Measurements from ENCODE around the gene MACROH2A1. TPM values are rescaled to one million over a fixed set of nuclear protein-coding genes. Genes with fewer than 3 reads are reported as not detected.

Gene MACROH2A1
- total and polyA plus RNA-seq, 2 experiments from 2014 or later, result 115 to 125 TPM

DNA sequence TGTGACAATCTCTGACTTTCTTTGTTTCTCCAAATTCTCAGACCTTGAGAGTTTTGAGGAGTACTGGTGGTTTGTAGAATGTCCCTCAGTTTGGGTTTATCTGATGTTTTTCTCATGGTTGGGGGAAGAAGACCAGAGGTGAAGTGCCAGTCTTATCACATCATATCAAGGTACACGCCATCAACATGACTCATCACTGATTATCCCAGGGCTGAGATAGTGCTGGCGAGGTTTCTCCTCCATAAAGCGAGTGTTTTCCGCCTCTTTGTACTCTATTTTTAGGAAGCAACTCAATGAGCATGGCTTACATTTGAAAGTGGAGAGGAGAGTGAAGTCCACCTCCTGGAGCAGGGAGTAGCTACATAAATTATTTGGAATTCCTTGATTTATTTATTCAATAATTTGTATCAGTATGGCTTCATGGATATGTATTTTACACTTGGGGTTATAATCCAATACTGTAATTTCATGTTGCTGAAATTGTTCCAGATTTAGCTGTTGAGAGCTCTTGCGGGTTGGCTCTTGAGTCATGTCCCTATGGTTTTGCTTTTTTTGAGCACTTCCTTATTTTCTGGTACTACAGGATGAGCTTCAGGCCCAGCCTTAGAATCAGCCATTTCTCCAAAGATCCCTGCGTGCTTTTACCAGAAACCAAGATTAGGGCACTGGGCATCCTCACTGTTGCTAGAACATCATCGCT is 24.3 kb upstream of the MACROH2A1 start:
- Histone ChIP-seq H3F3A (ENCODE audit: insufficient read depth) (no peaks in the 10 kb centered on the region), H2AFZ (no peak overlapping the region), H3K4me2 (ENCODE audit: unreplicated experiment) (no peak overlapping the region), H4K20me1 (ENCODE audit: insufficient read depth) (no peaks in the 10 kb centered on the region), H3K9me3 (ENCODE audit: low read depth) (no peaks in the 10 kb centered on the region), H3K4me3 (no peak overlapping the region), H3K79me2 (ENCODE audit: insufficient read depth) (no peaks in the 10 kb centered on the region), H3K36me3 (ENCODE audit: low read depth) (no peaks in the 10 kb centered on the region), H3K27ac (no peak overlapping the region), H3K27me3 (replicated peaks; ENCODE audit: insufficient read depth) (peaks cover 11% of the 10 kb centered on the region), H3K9me2 (ENCODE audit: insufficient read depth) (no peaks in the 10 kb centered on the region), H3K9ac (no peak overlapping the region), H3K4me1 (ENCODE audit: insufficient read depth) (no peaks in the 10 kb centered on the region)
- in situ Hi-C loops (cut with MboI), result no loop called here
- no peak for TF ChIP-seq EZH2phosphoT487 (IDR thresholded peaks at IDR 0.05; ENCODE audit: insufficient read depth, low read depth)
- no peak for TF ChIP-seq EZH2 (IDR thresholded peaks at IDR 0.05; ENCODE audit: insufficient read depth, poor library complexity, severe bottlenecking)
- no peak for DNase-seq
- WGBS, 2 experiments (ENCODE audit: low coverage in 1 of 2, low lambda C conversion rate in 2 of 2, missing lambda C conversion rate in 2 of 2), result 88 to 89% methylated on average over 7 of the region's 7 CpGs

GRCh38 chr5:135422419-135422818 is 23.4 kb upstream of the MACROH2A1 start:
- Histone ChIP-seq H3K4me2 (ENCODE audit: unreplicated experiment) (no peak overlapping the region), H3K9me3 (ENCODE audit: low read depth) (no peaks in the 10 kb centered on the region), H3K4me1 (ENCODE audit: insufficient read depth) (no peaks in the 10 kb centered on the region), H4K20me1 (ENCODE audit: insufficient read depth) (no peaks in the 10 kb centered on the region), H3K9me2 (ENCODE audit: insufficient read depth) (no peaks in the 10 kb centered on the region), H3K4me3 (no peak overlapping the region), H3K79me2 (ENCODE audit: insufficient read depth) (no peaks in the 10 kb centered on the region), H3F3A (ENCODE audit: insufficient read depth) (no peaks in the 10 kb centered on the region), H2AFZ (no peak overlapping the region), H3K27ac (no peak overlapping the region), H3K27me3 (replicated peaks; ENCODE audit: insufficient read depth) (peaks cover 14% of the 10 kb centered on the region), H3K36me3 (ENCODE audit: low read depth) (no peaks in the 10 kb centered on the region), H3K9ac (no peak overlapping the region)
- DNase-seq, result no peak
- in situ Hi-C loops (cut with MboI), result no loop called here
- no peak for TF ChIP-seq EZH2phosphoT487 (IDR thresholded peaks at IDR 0.05; ENCODE audit: insufficient read depth, low read depth)
- TF ChIP-seq EZH2 (IDR thresholded peaks at IDR 0.05; ENCODE audit: insufficient read depth, poor library complexity, severe bottlenecking), result no peak

GRCh38 chr5:135417083-135417482 is 18.1 kb upstream of the MACROH2A1 start:
- no peak overlapping the region for H2AFZ ChIP-seq
- H3K9me2 ChIP-seq (ENCODE audit: insufficient read depth), result no peaks in the 10 kb centered on the region
- H3F3A ChIP-seq (ENCODE audit: insufficient read depth), result no peaks in the 10 kb centered on the region
- H3K4me1 ChIP-seq (ENCODE audit: insufficient read depth), result no peaks in the 10 kb centered on the region
- H3K36me3 ChIP-seq (ENCODE audit: low read depth), result no peaks in the 10 kb centered on the region
- H3K9me3 ChIP-seq (ENCODE audit: low read depth), result no peaks in the 10 kb centered on the region
- no peak overlapping the region for H3K4me3 ChIP-seq
- TF ChIP-seq EZH2 (IDR thresholded peaks at IDR 0.05; ENCODE audit: insufficient read depth, poor library complexity, severe bottlenecking) (no peak), EZH2phosphoT487 (IDR thresholded peaks at IDR 0.05; ENCODE audit: insufficient read depth, low read depth) (no peak)
- in situ Hi-C loops (cut with MboI), result no loop called here
- H4K20me1 ChIP-seq (ENCODE audit: insufficient read depth), result no peaks in the 10 kb centered on the region
- H3K27ac ChIP-seq, result no peak overlapping the region
- H3K27me3 ChIP-seq (replicated peaks; ENCODE audit: insufficient read depth), result peaks cover 21% of the 10 kb centered on the region
- no peak overlapping the region for H3K9ac ChIP-seq
- no peak overlapping the region for H3K4me2 ChIP-seq (ENCODE audit: unreplicated experiment)
- DNase-seq, result no peak
- no peaks in the 10 kb centered on the region for H3K79me2 ChIP-seq (ENCODE audit: insufficient read depth)

DNA sequence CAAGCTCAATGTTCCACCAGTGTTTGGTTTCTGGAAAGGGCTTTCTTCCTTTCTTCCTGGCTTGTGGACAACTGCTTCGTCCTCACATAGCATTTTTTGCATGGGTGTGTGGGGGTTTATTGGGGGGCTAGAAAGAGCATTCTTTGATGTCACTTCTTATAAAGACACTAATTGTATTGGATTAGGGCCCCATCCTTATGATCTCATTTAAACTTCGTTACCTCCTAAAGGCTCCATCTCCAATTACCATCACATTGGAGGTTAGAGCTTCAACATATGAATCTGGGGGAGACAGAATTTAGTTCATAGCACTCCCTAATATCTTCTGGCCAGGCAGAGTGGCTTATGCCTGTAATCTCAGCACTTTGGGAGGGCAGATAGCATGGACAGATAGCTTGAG is 6.1 kb upstream of the MACROH2A1 start:
- Histone ChIP-seq H3K79me2 (ENCODE audit: insufficient read depth) (no peaks in the 10 kb centered on the region), H4K20me1 (ENCODE audit: insufficient read depth) (no peaks in the 10 kb centered on the region), H3K9me2 (ENCODE audit: insufficient read depth) (no peaks in the 10 kb centered on the region), H2AFZ (no peak overlapping the region), H3K9me3 (ENCODE audit: low read depth) (no peaks in the 10 kb centered on the region), H3F3A (ENCODE audit: insufficient read depth) (no peaks in the 10 kb centered on the region), H3K4me1 (ENCODE audit: insufficient read depth) (peaks cover 4% of the 10 kb centered on the region), H3K4me3 (no peak overlapping the region), H3K36me3 (ENCODE audit: low read depth) (no peaks in the 10 kb centered on the region), H3K4me2 (ENCODE audit: unreplicated experiment) (no peak overlapping the region), H3K27ac (no peak overlapping the region), H3K27me3 (replicated peaks; ENCODE audit: insufficient read depth) (no peaks in the 10 kb centered on the region), H3K9ac (no peak overlapping the region)
- TF ChIP-seq EZH2phosphoT487 (IDR thresholded peaks at IDR 0.05; ENCODE audit: insufficient read depth, low read depth) (no peak), EZH2 (IDR thresholded peaks at IDR 0.05; ENCODE audit: insufficient read depth, poor library complexity, severe bottlenecking) (no peak)
- DNase-seq, result no peak
- 72 to 77% methylated on average over 2 of the region's 2 CpGs for WGBS, 2 experiments (ENCODE audit: low coverage in 1 of 2, low lambda C conversion rate in 2 of 2, missing lambda C conversion rate in 2 of 2)
- in situ Hi-C loops (cut with MboI), result no loop called here

- H3K79me2 ChIP-seq (ENCODE audit: insufficient read depth), result peaks cover 18% of the 10 kb centered on the region
- no peak for TF ChIP-seq EZH2phosphoT487 (IDR thresholded peaks at IDR 0.05; ENCODE audit: insufficient read depth, low read depth)
- no peak for TF ChIP-seq EZH2 (IDR thresholded peaks at IDR 0.05; ENCODE audit: insufficient read depth, poor library complexity, severe bottlenecking)
- 72 to 80% methylated on average over 2 of the region's 2 CpGs for WGBS, 2 experiments (ENCODE audit: low coverage in 1 of 2, low lambda C conversion rate in 2 of 2, missing lambda C conversion rate in 2 of 2)
These were observed 3.0 kb upstream of the MACROH2A1 start for GRCh38 chr5:135402031-135402430.

More at GRCh38 chr5:135402031-135402430, 3.0 kb upstream of the MACROH2A1 start:
- no peaks in the 10 kb centered on the region for H4K20me1 ChIP-seq (ENCODE audit: insufficient read depth)
- H3K27me3 ChIP-seq (replicated peaks; ENCODE audit: insufficient read depth), result no peaks in the 10 kb centered on the region
- no peaks in the 10 kb centered on the region for H3K9me3 ChIP-seq (ENCODE audit: low read depth)
- no peak overlapping the region for H2AFZ ChIP-seq
- H3K9me2 ChIP-seq (ENCODE audit: insufficient read depth), result no peaks in the 10 kb centered on the region
- H3K4me2 ChIP-seq (ENCODE audit: unreplicated experiment), result no peak overlapping the region
- H3K36me3 ChIP-seq (ENCODE audit: low read depth), result no peaks in the 10 kb centered on the region
- in situ Hi-C loops (cut with MboI), result no loop called here
- no peak for DNase-seq
- H3K9ac ChIP-seq, result no peak overlapping the region
- H3K27ac ChIP-seq, result no peak overlapping the region
- H3K4me3 ChIP-seq, result no peak overlapping the region
- no peaks in the 10 kb centered on the region for H3F3A ChIP-seq (ENCODE audit: insufficient read depth)
- H3K4me1 ChIP-seq (ENCODE audit: insufficient read depth), result peaks cover 13% of the 10 kb centered on the region
